Kidney epithelial cell (primary cell): ENCODE measurements around the gene MYLK. TPM values are rescaled to one million over a fixed set of nuclear protein-coding genes. Genes with fewer than 3 reads are reported as not detected.

Experiments
- DNase-seq: peaks from one replicate; pipeline ENCODE4 v3.0.0-alpha.2; 2010; ENCODE audit warnings: low read depth
- H3K27me3 ChIP-seq: 2 replicates; pipeline ENCODE4 v1.6.0; 2011; ENCODE audit warnings: low read length; ENCODE audit not compliant: control insufficient read depth, insufficient read depth
- H3K36me3 ChIP-seq: 2 replicates; pipeline ENCODE4 v1.5.1; 2011; ENCODE audit warnings: low read length; ENCODE audit not compliant: control insufficient read depth, insufficient read depth
- H3K4me3 ChIP-seq: 2 replicates; pipeline ENCODE4 v1.5.1; 2011; ENCODE audit warnings: low read depth, mild to moderate bottlenecking, control low read depth, low read length
- total RNA-seq: library from RNA; depleted of rRNA; stranded (reverse); fragments of >200 nt; gene quantifications from 2 replicates; pipeline ENCODE4 v1.2.3, GENCODE V29; 2015
- TF ChIP-seq, protein P1 (sequence below): IDR thresholded peaks from 2 replicates; pipeline ENCODE4 v1.5.1; 2011; ENCODE audit warnings: mild to moderate bottlenecking, moderate library complexity, low read length, control low read depth, inconsistent platforms; ENCODE audit not compliant: insufficient read depth, poor library complexity, severe bottlenecking

Gene MYLK
- total RNA-seq, 1 donor from 2014 or later: 49.7 TPM

GRCh38 chr3:123800362-123800682, 83.8 kb downstream of the MYLK start:
- DNase-seq: no peak
- TF ChIP-seq, protein P1, sequence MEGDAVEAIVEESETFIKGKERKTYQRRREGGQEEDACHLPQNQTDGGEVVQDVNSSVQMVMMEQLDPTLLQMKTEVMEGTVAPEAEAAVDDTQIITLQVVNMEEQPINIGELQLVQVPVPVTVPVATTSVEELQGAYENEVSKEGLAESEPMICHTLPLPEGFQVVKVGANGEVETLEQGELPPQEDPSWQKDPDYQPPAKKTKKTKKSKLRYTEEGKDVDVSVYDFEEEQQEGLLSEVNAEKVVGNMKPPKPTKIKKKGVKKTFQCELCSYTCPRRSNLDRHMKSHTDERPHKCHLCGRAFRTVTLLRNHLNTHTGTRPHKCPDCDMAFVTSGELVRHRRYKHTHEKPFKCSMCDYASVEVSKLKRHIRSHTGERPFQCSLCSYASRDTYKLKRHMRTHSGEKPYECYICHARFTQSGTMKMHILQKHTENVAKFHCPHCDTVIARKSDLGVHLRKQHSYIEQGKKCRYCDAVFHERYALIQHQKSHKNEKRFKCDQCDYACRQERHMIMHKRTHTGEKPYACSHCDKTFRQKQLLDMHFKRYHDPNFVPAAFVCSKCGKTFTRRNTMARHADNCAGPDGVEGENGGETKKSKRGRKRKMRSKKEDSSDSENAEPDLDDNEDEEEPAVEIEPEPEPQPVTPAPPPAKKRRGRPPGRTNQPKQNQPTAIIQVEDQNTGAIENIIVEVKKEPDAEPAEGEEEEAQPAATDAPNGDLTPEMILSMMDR: no peak
- Histone ChIP-seq H3K4me3 (no peak overlapping the region), H3K36me3 (peaks cover 2% of the 10 kb centered on the region), H3K27me3 (no peaks in the 10 kb centered on the region)

GRCh38 chr3:123799544-123800361, 84.4 kb downstream of the MYLK start:
- peaks cover 2% of the 10 kb centered on the region for H3K36me3 ChIP-seq
- TF ChIP-seq, protein P1: no peak
- DNase-seq: peak; percentile 72
- H3K27me3 ChIP-seq: no peaks in the 10 kb centered on the region
- H3K4me3 ChIP-seq: no peak overlapping the region

DNA sequence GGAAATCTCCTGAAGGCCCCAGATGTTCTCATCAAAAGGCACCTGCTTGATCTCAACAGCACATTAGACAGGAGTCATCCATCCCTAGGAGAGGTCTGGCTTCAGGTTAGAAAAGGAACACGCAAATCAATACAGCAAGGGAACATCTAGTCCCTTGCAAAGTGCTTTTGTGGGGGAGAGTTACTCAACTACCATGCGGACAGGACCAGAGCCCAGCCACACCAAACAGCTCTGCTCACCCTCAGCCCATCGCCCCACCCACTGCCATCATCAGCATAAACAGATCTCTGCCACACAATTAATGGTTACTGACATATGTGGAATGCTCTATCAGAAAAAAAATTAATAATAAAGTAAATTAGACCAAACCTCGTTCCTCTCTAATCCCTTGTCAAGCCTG, 85.6 kb downstream of the MYLK start:
- no peak overlapping the region for H3K4me3 ChIP-seq
- DNase-seq: no peak

GRCh38 chr3:123795471-123796251, 88.5 kb downstream of the MYLK start:
- H3K4me3 ChIP-seq: no peak overlapping the region
- TF ChIP-seq, protein P1: no peak
- peaks cover 6% of the 10 kb centered on the region for H3K36me3 ChIP-seq
- no peak for DNase-seq
- H3K27me3 ChIP-seq: no peaks in the 10 kb centered on the region

More for the DNA sequence above, 85.6 kb downstream of the MYLK start:
- H3K27me3 ChIP-seq: no peaks in the 10 kb centered on the region
- TF ChIP-seq, protein P1: no peak
- H3K36me3 ChIP-seq: peaks cover 2% of the 10 kb centered on the region

- H3K4me3 ChIP-seq: no peak overlapping the region
- DNase-seq: no peak
- TF ChIP-seq, protein P1: no peak
- H3K27me3 ChIP-seq: no peaks in the 10 kb centered on the region
- peaks cover 8% of the 10 kb centered on the region for H3K36me3 ChIP-seq
Observed at GRCh38 chr3:123793425-123793824, 90.7 kb downstream of the MYLK start.
